Gastroesophageal sphincter (tissue), 3 donors: Measurements from ENCODE around the gene OR2AG2.

Source experiments
- CTCF ChIP-seq, 4 experiments: fragments of 200-600 bp in 2 of 4; fragments of 450-650 bp in 2 of 4; sonication (generic) in 1 of 4; IDR thresholded peaks; one replicate each; pipeline ENCODE4 v1.5.1; 2017 to 2019; ENCODE audit warnings: antibody characterized with exemption in 4 of 4, mild to moderate bottlenecking in 2 of 4, moderate library complexity in 2 of 4
- POLR2A ChIP-seq, 2 donors: fragments of 450-650 bp; IDR thresholded peaks; one replicate each; pipeline ENCODE4 v1.6.1; 2017; ENCODE audit warnings: antibody characterized with exemption in 2 of 2, mild to moderate bottlenecking in 2 of 2, moderate library complexity in 1 of 2

GRCh38 chr11:6717426-6717825 is 54.4 kb downstream of the OR2AG2 start:
- TF ChIP-seq CTCF (IDR thresholded peaks at IDR 0.05) (no peak), POLR2A (IDR thresholded peaks at IDR 0.05) (no peak)
